ENCODE results near the gene GAS2.

The GAS2 gene

DNA sequence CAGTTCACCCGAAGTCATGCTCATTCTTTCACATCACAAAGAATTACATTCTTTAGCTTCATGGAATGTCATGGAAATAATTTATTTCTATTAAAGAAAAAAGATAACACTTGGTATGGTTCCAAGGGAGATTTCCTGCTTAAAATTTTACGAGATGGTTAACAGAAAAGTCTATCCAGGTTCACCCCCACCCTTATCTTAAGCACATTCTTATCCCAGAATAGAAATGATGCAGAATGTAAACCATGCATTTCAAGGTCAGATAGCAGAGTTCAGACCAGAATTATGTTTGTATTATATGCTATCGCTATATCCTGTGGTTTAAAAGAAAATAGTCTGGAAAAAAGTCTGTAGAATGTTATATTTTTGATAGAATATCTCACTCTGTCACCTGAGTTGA is 58.7 kb downstream of the GAS2 start:
- no peak for DNase-seq (ENCODE audit: low read depth in 2 of 3, low spot score in 1 of 3)

DNA sequence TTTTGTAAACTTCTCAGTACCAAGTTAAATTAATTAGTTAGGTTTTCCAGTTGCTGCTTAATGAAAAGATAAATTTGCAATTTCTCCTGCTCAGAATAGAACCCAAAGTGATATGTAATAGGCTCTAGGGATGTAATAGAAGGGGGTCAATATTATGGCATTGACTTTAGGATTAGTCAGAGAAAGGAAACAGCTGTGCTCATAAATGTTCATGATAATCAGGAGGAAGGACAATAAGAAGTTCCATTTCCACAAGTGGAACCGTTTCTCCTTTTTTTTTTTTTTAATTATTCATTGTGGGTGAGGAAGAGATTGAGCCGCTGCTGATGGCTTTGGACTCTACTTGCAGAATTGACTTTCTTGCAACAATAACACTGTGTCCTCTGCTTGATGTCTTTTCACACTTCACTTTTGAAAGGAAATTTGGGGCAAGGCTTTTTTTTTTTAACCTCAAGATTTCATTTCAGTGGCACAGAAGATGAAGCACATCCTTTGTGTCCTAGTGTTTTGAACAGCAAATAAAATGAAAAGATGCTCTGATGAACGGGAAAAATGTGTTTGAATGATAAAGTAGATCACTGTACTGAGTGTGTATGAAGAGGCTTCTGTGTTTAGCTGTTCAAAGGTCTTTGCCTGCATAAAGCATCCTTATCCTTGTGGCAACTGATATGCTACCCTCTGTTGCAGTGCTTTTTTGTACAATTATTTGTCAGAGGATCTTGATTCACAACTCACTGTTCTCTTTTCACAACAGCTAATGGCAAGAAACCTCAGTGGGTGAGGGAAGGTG is 62.4 kb downstream of the GAS2 start:
- DNase-seq (ENCODE audit: low read depth in 2 of 3, low spot score in 1 of 3), result no peak

GRCh38 chr11:22730319-22730718 is 63.9 kb downstream of the GAS2 start:
- no peak for DNase-seq (ENCODE audit: low read depth in 2 of 3, low spot score in 1 of 3)

GRCh38 chr11:22732588-22732987 is 66.2 kb downstream of the GAS2 start:
- no peak for DNase-seq (ENCODE audit: low read depth in 2 of 3, low spot score in 1 of 3)

DNA sequence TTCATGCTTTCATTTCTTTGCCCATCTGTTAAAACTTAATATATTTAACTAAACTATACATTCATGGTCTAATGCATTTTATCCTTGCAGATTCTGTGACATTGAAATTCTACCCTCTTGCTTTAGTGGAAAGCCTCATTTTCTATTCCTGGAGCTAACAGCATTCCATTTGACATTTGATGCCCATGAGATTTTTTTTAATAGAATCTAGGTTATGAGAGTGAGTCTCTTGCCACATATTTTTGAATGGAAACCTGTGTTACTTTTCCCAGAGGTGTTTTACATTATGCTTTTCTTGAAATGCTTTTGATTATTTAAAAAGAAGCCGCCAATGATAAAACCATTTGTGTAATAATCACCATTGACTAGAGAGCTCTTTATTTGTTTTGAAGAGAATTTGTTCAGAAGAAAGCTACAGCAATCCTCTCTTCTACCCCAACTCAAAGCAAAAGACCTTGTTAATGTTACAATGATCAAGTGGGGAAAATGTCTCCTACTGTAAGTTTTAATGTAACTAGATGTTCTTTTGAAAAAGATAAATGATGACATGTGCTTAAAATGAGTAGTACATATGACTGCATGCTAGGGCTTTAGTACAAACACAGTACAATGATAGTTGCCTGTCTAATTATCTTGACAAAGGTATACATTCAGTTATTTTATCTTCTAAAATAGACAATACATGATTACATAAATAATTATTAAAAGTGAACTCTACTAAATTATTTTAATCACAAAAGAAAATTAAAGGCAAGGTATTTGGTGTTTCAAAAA is 67.3 kb downstream of the GAS2 start:
- no peak for DNase-seq (ENCODE audit: low read depth in 2 of 3, low spot score in 1 of 3)

- no peak for DNase-seq (ENCODE audit: low read depth in 2 of 3, low spot score in 1 of 3)
Observed at GRCh38 chr11:22734628-22735345, 68.4 kb downstream of the GAS2 start.

DNA sequence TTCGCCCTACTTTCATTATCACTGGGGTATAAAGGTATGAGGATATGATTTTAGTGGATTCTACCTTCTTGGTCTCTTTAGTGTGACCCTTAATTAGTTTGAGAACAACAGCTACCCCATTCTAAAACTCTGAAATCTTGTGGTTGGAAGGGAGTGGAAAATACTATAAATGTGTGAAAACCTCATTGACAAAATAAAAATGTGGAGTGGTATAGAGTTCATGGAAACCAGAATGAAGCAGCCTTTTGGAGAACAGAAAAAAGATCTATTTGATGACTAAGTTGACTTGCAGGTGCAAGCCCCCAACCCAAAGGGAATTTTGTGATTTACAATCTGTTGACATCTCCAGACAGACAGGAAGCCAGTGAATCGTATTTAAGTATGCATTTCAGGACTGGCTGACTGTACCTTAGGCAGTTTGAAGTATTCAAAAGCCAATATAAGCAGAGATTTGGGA is 75.8 kb downstream of the GAS2 start:
- no peak for DNase-seq (ENCODE audit: low read depth in 2 of 3, low spot score in 1 of 3)

DNA sequence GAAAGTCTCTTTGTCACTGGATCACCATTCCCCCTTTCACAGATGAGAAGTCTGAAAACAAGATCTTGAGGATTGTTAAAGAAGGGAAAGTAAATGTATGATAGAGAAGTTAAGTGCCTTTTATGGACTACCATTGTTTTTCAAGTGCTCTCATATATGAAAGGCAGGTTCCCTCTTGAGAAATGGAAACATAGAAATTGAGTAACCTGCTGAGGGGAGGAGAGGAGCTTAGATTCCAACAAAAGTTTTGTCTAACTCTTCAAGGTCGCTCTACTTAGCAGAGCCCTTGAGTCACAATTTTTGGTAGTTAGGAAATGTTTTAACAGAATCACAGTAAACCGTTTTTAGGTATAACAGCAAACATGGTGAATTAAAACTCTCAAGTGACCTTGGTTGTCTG is 83.1 kb downstream of the GAS2 start:
- no peak for DNase-seq (ENCODE audit: low read depth in 2 of 3, low spot score in 1 of 3)

GRCh38 chr11:22752908-22753310 is 86.5 kb downstream of the GAS2 start:
- no peak for DNase-seq (ENCODE audit: low read depth in 2 of 3, low spot score in 1 of 3)

DNA sequence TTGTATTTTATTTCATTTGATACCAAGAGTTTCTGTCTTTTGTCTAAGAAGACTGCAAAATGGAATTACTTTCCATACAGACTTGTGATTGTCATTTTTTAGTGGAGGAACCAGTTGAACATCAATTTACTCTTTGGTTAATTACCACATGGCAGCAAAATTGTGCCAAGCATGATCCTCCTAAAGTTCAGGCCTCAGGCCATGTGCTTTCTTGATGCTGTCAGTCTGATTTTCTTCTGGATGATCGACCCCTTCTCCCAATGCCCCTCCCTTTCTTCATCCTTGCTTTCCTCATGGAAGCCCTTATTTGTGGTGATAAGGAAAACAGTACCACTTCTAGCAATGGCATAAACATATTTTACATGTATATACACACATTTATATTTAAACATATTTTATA is 87.0 kb downstream of the GAS2 start:
- DNase-seq (ENCODE audit: low read depth in 2 of 3, low spot score in 1 of 3), result no peak

DNA sequence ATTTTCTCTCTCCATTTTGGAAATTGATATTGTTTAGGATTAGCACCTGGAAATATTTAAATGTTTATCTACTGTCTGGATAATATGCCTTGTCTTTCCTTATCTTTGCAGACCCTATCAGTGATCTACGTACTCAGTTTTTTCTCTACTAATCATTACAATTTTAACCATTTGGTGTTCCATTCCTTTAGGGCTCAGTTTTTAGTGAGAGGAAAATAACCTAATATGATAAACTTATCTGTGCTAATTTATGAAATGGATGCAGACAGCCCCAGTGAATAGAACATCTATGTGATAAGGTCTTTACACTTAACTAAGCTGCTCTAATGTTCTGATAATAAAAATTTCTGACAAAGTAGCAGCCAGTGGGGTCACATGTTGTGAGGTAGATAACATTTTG is 94.7 kb downstream of the GAS2 start:
- DNase-seq (ENCODE audit: low read depth in 2 of 3, low spot score in 1 of 3), result no peak

DNA sequence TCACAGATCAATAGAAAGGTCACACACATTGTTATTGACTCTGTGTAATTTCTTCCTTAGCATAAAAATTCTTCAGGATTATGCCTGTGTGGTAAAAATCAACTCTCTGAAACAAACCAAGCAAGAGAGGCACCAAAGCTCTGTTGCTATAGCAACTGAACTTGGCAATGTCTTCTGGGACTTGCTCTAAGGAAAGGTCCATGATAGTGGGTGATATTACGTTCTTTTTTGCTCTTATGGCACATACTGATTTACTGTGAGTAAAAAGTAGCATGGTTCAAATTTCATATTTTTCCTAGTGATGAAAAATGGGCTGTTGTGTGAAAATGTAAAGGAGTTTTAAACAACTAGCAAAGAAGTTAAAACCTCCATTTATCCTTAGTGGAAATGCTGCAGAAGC is 96.8 kb downstream of the GAS2 start:
- no peak for DNase-seq (ENCODE audit: low read depth in 2 of 3, low spot score in 1 of 3)

- no peak for DNase-seq (ENCODE audit: low read depth in 2 of 3, low spot score in 1 of 3)
Observed at GRCh38 chr11:22764735-22765134, 98.3 kb downstream of the GAS2 start.

GRCh38 chr11:22768281-22768680 is 101.9 kb downstream of the GAS2 start:
- DNase-seq (ENCODE audit: low read depth in 2 of 3, low spot score in 1 of 3), result no peak

DNA sequence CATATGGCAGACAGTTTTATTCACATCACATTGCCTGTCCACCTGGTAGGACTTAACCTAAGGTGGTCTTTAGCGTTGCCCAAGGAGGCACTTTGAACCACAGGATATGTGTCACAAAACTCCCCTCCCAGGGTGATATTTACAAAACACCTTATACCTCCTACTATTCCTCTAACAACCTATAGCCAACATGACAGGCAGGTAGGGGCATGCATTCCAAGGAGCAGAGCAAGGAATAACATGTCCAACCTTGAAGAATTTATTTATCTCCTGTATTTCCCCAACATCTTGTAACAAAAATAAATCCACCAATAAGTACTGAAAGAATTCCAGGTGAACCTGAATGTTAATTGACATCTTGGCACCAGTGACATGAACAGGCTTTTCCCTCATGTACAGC is 102.7 kb downstream of the GAS2 start:
- no peak for DNase-seq (ENCODE audit: low read depth in 2 of 3, low spot score in 1 of 3)

DNA sequence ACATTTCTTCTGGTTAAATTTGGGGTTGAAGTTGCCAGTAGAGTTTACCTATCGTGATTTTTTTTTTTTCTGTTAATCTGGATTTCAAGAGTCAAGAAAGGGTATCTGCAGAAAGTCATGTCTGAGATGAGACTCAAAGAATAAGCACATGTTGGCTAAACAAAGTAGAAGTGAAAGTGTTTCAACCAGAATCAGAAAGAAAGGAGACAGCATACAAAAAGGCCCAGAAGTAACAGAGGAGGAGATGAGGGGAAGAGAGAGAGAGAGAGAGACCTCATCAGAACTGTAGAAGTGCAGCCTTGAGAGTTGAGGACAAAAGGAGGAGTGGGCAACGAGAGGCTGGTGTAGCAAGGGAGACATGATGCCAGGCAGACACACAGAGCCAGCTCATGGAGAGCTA is 108.3 kb downstream of the GAS2 start:
- no peak for DNase-seq (ENCODE audit: low read depth in 2 of 3, low spot score in 1 of 3)

- no peak for DNase-seq (ENCODE audit: low read depth in 2 of 3, low spot score in 1 of 3)
Observed at GRCh38 chr11:22775248-22775647, 108.8 kb downstream of the GAS2 start.

- no peak for DNase-seq (ENCODE audit: low read depth in 2 of 3, low spot score in 1 of 3)
Observed at GRCh38 chr11:22778642-22779041, 112.2 kb downstream of the GAS2 start.

DNA sequence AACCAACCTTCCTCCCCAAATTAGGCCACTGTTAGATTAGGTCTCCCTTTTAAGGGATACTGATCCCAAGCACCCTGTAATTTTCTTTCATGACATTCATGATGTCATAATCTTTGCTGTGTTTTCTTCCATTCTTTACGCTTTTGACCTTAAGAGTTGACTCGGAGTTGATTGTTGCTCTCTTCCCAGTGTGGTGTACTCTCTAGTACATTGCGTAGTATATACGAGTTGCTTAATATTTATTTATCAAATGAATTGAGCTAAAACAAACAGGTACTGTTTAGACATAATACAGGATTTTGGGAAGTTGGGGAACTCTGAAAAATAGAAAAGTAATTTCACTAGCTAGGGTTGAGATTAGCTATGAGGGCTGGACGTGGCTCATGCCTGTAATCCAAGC is 113.4 kb downstream of the GAS2 start:
- no peak for DNase-seq (ENCODE audit: low read depth in 2 of 3, low spot score in 1 of 3)

DNA sequence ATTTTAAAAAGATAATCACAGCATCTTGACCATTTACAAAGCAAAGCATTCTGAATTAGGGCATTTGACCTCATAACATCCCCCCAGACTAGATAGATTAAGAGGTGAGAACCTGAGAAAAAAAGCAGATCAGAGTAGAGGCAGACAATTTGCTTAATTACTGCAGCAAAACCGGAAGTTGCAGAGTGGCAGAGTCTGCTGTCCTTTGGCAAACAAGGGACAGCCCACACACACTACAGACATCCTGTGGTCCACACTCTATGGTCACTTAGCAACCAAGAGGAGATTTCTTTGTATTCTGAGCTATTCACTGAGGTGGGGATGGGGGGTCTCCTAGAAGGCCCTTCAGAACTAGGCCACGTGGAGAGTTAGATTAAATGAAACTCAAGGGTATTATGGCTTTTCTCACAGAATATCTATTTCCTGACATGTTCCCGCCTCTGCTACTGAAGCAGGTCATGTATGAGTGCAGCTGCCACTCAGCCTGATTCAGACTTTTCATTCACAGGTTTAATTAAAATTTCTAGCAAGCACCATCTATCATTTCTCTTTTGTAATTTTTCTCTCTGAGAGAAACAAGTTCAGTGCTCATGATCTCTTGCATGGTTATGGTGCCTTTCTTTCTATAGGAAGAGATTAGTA is 114.7 kb downstream of the GAS2 start:
- no peak for DNase-seq (ENCODE audit: low read depth in 2 of 3, low spot score in 1 of 3)

- DNase-seq (ENCODE audit: low read depth in 2 of 3, low spot score in 1 of 3), result no peak
Observed at GRCh38 chr11:22785251-22785650, 118.8 kb downstream of the GAS2 start.

All from stimulated activated CD4-positive, alpha-beta T cell treated with anti-CD3 and anti-CD28 coated beads, Interleukin-12 subunit alpha, Interleukin-12 subunit beta, amount 100 ng/mL, for 48 hours (primary cell).